ENCODE results near the gene PARP15. TPM values are rescaled to one million over a fixed set of nuclear protein-coding genes. Genes with fewer than 3 reads are reported as not detected.
"Not testable (repeated sequence)": the region's sequence is repeated elsewhere in the genome, so short reads cannot be mapped to it uniquely, and the experiment has no call there.

Gene PARP15
- total RNA-seq, 2 experiments from 2014 or later, result 0.70 to 3.4 TPM

DNA sequence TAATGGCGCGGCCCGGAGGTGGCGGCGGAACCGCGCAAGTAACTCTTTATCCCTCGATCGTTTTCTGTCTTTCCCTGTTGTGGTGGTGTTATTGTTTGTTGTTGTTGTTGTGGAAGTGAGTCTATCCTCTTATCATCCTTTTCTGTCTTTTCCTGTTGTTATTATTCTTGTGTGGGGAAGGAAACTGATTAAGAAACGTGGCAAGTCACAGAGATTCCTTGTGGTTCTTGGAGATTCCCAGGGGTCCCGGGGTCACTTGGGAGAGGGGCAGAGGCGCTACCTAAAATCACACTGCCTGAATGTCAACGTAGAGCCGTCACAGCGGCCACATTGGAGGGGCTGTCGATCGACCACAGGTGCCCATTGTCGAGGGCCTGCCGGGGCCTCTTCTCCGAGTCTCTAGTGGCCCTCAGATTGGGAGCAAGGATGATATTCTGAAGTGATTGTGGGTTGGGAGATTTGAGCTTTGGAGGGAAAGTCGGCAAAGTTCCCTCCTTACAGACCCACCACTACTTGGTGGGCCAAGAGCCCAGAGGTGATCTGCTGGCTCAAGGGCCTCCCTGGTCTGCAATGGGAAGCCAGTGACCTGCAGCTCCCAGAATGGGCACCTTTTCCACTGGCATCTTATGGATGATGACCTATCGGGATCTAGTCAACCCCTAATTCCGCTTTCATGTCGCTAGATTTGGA lies 104.0 kb downstream of the PARP15 start:
- H3K4me1 ChIP-seq (ENCODE audit: insufficient read depth, low read length, poor library complexity, severe bottlenecking), result peaks cover 33% of the 10 kb centered on the region
- CTCF ChIA-PET (ENCODE audit: unreplicated experiment), result no interaction called here
- no peak overlapping the region for H3K27ac ChIP-seq (ENCODE audit: low read depth, low read length, poor library complexity, severe bottlenecking)
- peak overlapping the region; percentile 61; the same call in 1 of the 2 replicates for H2AFZ ChIP-seq (ENCODE audit: low read length)
- intact Hi-C loops (cut with micrococcal nuclease; ENCODE audit: unreplicated experiment), result no loop called here
- H3K36me3 ChIP-seq (ENCODE audit: insufficient read depth, low read length), result no peaks in the 10 kb centered on the region
- H3K4me3 ChIP-seq (ENCODE audit: low read depth, low read length, poor library complexity, severe bottlenecking), result peak overlapping the region; percentile 76
- no peaks in the 10 kb centered on the region for H3K79me2 ChIP-seq (ENCODE audit: insufficient read depth, low read depth, low read length)
- H3K9me2 ChIP-seq (ENCODE audit: insufficient read depth, low read length), result no peaks in the 10 kb centered on the region
- H3K4me2 ChIP-seq (ENCODE audit: low read length), result peak overlapping the region; percentile 87
- no peak for DNase-seq (ENCODE audit: low spot score)
- no TSS peak for BruUV-seq (replicated peaks)
- no peak for TF ChIP-seq EZH2phosphoT487 (IDR thresholded peaks at IDR 0.05; ENCODE audit: borderline replicate concordance, low read depth, low read length)
- TF ChIP-seq, protein P1, sequence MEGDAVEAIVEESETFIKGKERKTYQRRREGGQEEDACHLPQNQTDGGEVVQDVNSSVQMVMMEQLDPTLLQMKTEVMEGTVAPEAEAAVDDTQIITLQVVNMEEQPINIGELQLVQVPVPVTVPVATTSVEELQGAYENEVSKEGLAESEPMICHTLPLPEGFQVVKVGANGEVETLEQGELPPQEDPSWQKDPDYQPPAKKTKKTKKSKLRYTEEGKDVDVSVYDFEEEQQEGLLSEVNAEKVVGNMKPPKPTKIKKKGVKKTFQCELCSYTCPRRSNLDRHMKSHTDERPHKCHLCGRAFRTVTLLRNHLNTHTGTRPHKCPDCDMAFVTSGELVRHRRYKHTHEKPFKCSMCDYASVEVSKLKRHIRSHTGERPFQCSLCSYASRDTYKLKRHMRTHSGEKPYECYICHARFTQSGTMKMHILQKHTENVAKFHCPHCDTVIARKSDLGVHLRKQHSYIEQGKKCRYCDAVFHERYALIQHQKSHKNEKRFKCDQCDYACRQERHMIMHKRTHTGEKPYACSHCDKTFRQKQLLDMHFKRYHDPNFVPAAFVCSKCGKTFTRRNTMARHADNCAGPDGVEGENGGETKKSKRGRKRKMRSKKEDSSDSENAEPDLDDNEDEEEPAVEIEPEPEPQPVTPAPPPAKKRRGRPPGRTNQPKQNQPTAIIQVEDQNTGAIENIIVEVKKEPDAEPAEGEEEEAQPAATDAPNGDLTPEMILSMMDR (conservative IDR thresholded peaks at IDR 0.05; ENCODE audit: low read length), result no peak
- no peaks in the 10 kb centered on the region for H4K20me1 ChIP-seq (ENCODE audit: insufficient read depth, low read length)
- POLR2A ChIA-PET, result no interaction called here
- no peaks in the 10 kb centered on the region for H3K9me3 ChIP-seq (ENCODE audit: low read length)

DNA sequence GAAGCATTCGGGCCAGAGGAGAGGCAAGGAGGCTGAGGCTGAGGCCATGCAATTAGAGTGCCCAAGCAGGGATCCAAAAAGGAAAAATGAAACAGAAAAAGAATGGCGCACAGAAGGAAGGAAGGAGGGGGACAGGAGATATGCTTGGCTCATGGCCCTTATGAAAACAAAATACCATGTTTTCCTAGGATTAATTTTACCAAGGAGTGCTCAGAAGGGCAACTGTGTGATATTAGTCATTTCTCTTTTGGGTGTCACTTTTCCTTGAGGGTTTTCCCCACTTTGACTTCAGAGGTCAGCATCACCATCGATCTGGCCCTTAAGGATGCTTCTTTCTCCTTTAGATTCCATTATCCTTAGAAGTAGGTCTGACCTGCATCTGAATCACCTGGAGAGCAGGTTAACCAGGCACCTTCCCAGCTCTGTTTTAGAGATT lies 104.5 kb downstream of the PARP15 start:
- no peak for DNase-seq (ENCODE audit: low spot score)
- Histone ChIP-seq H2AFZ (ENCODE audit: low read length) (no peak overlapping the region), H3K36me3 (ENCODE audit: insufficient read depth, low read length) (no peaks in the 10 kb centered on the region), H3K4me1 (ENCODE audit: insufficient read depth, low read length, poor library complexity, severe bottlenecking) (peaks cover 33% of the 10 kb centered on the region), H4K20me1 (ENCODE audit: insufficient read depth, low read length) (no peaks in the 10 kb centered on the region), H3K9me3 (ENCODE audit: low read length) (no peaks in the 10 kb centered on the region), H3K27ac (ENCODE audit: low read depth, low read length, poor library complexity, severe bottlenecking) (no peak overlapping the region), H3K4me2 (ENCODE audit: low read length) (peak overlapping the region; percentile 87), H3K4me3 (ENCODE audit: low read depth, low read length, poor library complexity, severe bottlenecking) (no peak overlapping the region), H3K9me2 (ENCODE audit: insufficient read depth, low read length) (no peaks in the 10 kb centered on the region), H3K79me2 (ENCODE audit: insufficient read depth, low read depth, low read length) (no peaks in the 10 kb centered on the region)
- BruUV-seq (replicated peaks), result no TSS peak
- CTCF ChIA-PET (ENCODE audit: unreplicated experiment), result no interaction called here
- TF ChIP-seq, protein P1 (conservative IDR thresholded peaks at IDR 0.05; ENCODE audit: low read length), result no peak
- TF ChIP-seq EZH2phosphoT487 (IDR thresholded peaks at IDR 0.05; ENCODE audit: borderline replicate concordance, low read depth, low read length), result no peak
- POLR2A ChIA-PET, result no interaction called here
- intact Hi-C loops (cut with micrococcal nuclease; ENCODE audit: unreplicated experiment), result no loop called here

DNA sequence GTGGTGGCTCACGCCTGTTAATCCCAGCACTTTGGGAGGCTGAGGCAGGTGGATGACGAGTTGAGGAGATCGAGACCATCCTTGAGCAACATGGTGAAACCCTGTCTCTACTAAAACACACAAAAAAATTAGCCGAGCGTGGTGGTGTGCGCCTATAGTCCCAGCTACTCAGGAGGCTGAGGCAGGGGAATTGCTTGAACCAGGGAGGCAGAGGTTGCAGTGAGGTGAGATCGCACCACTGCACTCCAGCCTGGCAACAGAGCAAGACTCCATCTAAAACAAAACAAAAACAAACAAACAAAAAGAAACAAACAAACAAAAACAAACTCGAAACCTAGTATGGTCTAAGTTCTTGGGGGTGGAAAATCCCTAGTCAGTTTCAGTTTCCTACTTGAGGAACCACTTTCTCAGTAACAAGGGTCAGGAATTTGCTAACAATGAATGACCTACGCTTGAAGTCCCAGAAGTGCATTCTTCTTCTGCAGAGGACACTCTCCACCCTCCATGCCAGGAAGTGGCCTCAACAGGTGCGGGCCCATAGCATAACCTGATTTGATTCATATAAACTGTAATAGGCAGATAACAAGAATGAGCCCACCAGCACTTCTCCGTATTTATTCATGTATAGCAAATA lies 105.4 kb downstream of the PARP15 start:
- BruUV-seq (replicated peaks); H3K9me2 ChIP-seq (ENCODE audit: insufficient read depth, low read length); H3K36me3 ChIP-seq (ENCODE audit: insufficient read depth, low read length); CTCF ChIA-PET (ENCODE audit: unreplicated experiment); H3K27ac ChIP-seq (ENCODE audit: low read depth, low read length, poor library complexity, severe bottlenecking); POLR2A ChIA-PET; intact Hi-C loops (cut with micrococcal nuclease; ENCODE audit: unreplicated experiment); H3K4me2 ChIP-seq (ENCODE audit: low read length); H3K4me3 ChIP-seq (ENCODE audit: low read depth, low read length, poor library complexity, severe bottlenecking); H4K20me1 ChIP-seq (ENCODE audit: insufficient read depth, low read length); H3K9me3 ChIP-seq (ENCODE audit: low read length); H3K79me2 ChIP-seq (ENCODE audit: insufficient read depth, low read depth, low read length); H2AFZ ChIP-seq (ENCODE audit: low read length): not testable (repeated sequence)
- peak; percentile 10 for DNase-seq (ENCODE audit: low spot score)
- H3K4me1 ChIP-seq (ENCODE audit: insufficient read depth, low read length, poor library complexity, severe bottlenecking), result peaks cover 33% of the 10 kb centered on the region
